Parathyroid adenoma (tissue), 2 donors: ENCODE measurements around the gene CACNB2.

Experiments
- H2AFZ ChIP-seq: fragments of 300-600 bp; sonication (generic); one replicate; pipeline ENCODE4 v1.7.0; 2017; ENCODE audit warnings: antibody characterized with exemption, mild to moderate bottlenecking
- H3K27ac ChIP-seq: fragments of 300-600 bp; sonication (generic); one replicate; pipeline ENCODE4 v1.7.0; 2017
- H3K27me3 ChIP-seq: fragments of 300-600 bp; sonication (generic); one replicate; pipeline ENCODE4 v1.7.0; 2017; ENCODE audit warnings: low read length; ENCODE audit not compliant: control insufficient read depth, insufficient read depth
- H3K36me3 ChIP-seq: fragments of 300-600 bp; sonication (generic); one replicate; pipeline ENCODE4 v1.7.0; 2017; ENCODE audit warnings: low read length; ENCODE audit not compliant: control insufficient read depth, insufficient read depth
- H3K4me1 ChIP-seq: fragments of 300-600 bp; sonication (generic); one replicate; pipeline ENCODE4 v1.7.0; 2017; ENCODE audit warnings: control low read depth
- H3K4me2 ChIP-seq: fragments of 300-600 bp; sonication (generic); one replicate; pipeline ENCODE4 v1.7.0; 2017; ENCODE audit warnings: low read length
- H3K4me3 ChIP-seq: fragments of 300-600 bp; sonication (generic); one replicate; pipeline ENCODE4 v1.7.0; 2017; ENCODE audit warnings: low read depth, low read length
- H3K79me2 ChIP-seq: fragments of 300-600 bp; sonication (generic); one replicate; pipeline ENCODE4 v1.7.0; 2017; ENCODE audit warnings: control low read depth
- H3K9ac ChIP-seq: fragments of 300-600 bp; sonication (generic); one replicate; pipeline ENCODE4 v1.7.0; 2017; ENCODE audit warnings: mild to moderate bottlenecking
- H3K9me3 ChIP-seq: fragments of 300-600 bp; sonication (generic); one replicate; pipeline ENCODE4 v1.7.0; 2017; ENCODE audit warnings: low read length; ENCODE audit not compliant: control insufficient read depth
- TF ChIP-seq, protein P1 (sequence below): fragments of 300-600 bp; sonication (generic); IDR thresholded peaks from one replicate; pipeline ENCODE4 v1.7.0; 2017; ENCODE audit warnings: antibody characterized with exemption, mild to moderate bottlenecking
- donor health status: primary hyperparathyroidism.

The CACNB2 gene

DNA sequence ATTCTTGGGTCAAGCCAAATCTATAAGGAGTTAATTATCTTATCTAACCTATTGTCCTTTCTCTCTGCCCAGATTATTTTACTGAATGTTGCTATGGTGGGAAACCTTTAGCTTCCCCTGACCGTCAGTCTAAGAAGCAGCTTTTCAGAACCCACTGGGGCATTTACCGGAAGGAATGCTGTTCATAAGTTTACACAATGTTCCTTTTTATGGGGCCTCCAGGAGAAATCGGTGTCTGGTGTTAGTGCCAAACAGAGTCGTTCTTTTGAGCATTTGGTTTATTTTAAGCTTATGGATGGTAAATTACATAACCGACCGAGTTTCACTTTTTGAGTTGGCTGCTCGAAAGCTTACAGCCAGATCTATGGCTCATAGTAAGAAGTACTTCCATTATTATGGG, 111.9 kb downstream of the CACNB2 start:
- H3K9ac ChIP-seq = no peak overlapping the region
- no peak overlapping the region for H3K4me2 ChIP-seq
- no peaks in the 10 kb centered on the region for H3K27me3 ChIP-seq
- H3K9me3 ChIP-seq = no peaks in the 10 kb centered on the region
- no peaks in the 10 kb centered on the region for H3K36me3 ChIP-seq
- TF ChIP-seq, protein P1, sequence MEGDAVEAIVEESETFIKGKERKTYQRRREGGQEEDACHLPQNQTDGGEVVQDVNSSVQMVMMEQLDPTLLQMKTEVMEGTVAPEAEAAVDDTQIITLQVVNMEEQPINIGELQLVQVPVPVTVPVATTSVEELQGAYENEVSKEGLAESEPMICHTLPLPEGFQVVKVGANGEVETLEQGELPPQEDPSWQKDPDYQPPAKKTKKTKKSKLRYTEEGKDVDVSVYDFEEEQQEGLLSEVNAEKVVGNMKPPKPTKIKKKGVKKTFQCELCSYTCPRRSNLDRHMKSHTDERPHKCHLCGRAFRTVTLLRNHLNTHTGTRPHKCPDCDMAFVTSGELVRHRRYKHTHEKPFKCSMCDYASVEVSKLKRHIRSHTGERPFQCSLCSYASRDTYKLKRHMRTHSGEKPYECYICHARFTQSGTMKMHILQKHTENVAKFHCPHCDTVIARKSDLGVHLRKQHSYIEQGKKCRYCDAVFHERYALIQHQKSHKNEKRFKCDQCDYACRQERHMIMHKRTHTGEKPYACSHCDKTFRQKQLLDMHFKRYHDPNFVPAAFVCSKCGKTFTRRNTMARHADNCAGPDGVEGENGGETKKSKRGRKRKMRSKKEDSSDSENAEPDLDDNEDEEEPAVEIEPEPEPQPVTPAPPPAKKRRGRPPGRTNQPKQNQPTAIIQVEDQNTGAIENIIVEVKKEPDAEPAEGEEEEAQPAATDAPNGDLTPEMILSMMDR = no peak
- no peaks in the 10 kb centered on the region for H3K4me1 ChIP-seq
- no peak overlapping the region for H3K27ac ChIP-seq
- H3K4me3 ChIP-seq = no peak overlapping the region
- H3K79me2 ChIP-seq = no peaks in the 10 kb centered on the region
- H2AFZ ChIP-seq = no peak overlapping the region

DNA sequence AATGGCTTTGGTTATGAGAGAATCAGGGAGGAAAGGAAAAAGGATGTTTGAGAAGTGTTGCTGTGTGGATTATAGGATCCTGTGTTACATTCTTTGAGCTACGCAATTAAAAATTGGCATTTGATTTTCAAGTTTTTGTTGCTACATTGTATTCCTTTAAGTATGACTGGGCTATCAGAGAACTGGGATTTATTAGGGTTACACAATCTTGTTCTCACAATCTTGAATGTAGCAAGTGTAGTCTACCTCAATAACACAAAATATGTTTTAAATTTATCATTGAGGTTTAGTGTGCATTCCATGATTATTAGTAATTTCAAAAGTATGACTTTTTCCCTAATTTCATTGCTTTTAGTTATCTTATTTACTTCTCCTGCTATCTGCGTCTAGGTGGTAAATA, 113.9 kb downstream of the CACNB2 start:
- no peaks in the 10 kb centered on the region for H3K27me3 ChIP-seq
- H3K4me2 ChIP-seq = no peak overlapping the region
- no peak overlapping the region for H3K9ac ChIP-seq
- TF ChIP-seq, protein P1 = no peak
- H3K79me2 ChIP-seq = no peaks in the 10 kb centered on the region
- H3K4me3 ChIP-seq = no peak overlapping the region
- no peaks in the 10 kb centered on the region for H3K9me3 ChIP-seq
- H3K36me3 ChIP-seq = no peaks in the 10 kb centered on the region
- H3K4me1 ChIP-seq = no peaks in the 10 kb centered on the region
- no peak overlapping the region for H3K27ac ChIP-seq
- no peak overlapping the region for H2AFZ ChIP-seq

DNA sequence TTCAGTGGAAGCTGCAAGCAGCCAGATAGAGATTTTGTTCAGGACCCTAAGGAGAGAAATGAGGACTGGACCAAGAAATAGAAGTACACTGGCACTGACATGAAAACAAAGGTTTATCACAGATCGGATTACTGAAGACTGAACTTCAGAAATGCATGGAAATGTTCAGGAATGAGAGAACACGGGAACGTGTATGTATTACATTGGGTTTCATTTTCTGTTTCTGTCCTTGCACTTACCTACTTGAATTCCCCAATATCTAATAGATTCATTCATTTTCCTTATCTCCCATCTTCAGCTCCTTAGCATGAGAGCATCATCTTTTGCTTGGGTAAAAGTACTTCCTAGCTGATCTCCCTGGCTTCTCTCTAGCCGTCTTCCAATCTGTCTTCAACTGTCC, 114.5 kb downstream of the CACNB2 start:
- H3K9me3 ChIP-seq = no peaks in the 10 kb centered on the region
- H3K27ac ChIP-seq = no peak overlapping the region
- no peaks in the 10 kb centered on the region for H3K4me1 ChIP-seq
- no peak overlapping the region for H3K9ac ChIP-seq
- H3K4me2 ChIP-seq = no peak overlapping the region
- H3K79me2 ChIP-seq = no peaks in the 10 kb centered on the region
- H3K27me3 ChIP-seq = no peaks in the 10 kb centered on the region
- H2AFZ ChIP-seq = no peak overlapping the region
- TF ChIP-seq, protein P1 = no peak
- no peaks in the 10 kb centered on the region for H3K36me3 ChIP-seq
- no peak overlapping the region for H3K4me3 ChIP-seq

DNA sequence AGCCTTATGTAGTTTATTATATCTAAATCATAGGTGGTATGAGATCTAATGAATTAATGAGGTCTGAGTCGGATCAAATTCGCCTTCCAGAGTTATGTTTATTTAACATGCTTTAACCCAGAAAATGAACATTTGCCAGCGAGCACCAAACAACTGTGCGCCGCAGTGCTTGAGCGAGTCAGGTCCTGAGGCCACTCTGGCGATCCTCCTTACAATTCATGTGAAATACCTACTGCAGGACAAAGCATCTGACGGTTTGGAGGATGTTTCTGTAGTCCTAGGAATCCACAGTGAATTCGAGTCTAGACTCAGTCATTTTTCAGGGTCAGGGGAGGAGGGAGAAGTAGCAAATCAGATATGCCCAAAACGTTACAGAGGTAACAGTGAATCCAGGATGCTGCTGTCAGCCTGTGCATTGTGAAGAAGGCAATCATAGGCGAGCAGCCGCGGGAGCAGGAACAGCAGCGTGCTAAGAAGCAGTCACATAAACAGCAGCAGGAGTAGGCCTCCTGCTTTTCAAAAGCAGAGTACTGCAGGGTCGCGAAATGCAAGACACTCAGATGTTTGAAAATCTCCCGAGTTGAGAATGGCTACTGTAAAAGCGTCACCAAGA, 120.2 kb downstream of the CACNB2 start:
- Histone ChIP-seq H3K36me3 (no peaks in the 10 kb centered on the region), H3K4me3 (no peak overlapping the region), H3K4me1 (no peaks in the 10 kb centered on the region), H3K27ac (no peak overlapping the region), H3K4me2 (no peak overlapping the region), H3K27me3 (no peaks in the 10 kb centered on the region), H3K79me2 (no peaks in the 10 kb centered on the region), H3K9me3 (no peaks in the 10 kb centered on the region), H3K9ac (no peak overlapping the region), H2AFZ (no peak overlapping the region)
- TF ChIP-seq, protein P1 = no peak

DNA sequence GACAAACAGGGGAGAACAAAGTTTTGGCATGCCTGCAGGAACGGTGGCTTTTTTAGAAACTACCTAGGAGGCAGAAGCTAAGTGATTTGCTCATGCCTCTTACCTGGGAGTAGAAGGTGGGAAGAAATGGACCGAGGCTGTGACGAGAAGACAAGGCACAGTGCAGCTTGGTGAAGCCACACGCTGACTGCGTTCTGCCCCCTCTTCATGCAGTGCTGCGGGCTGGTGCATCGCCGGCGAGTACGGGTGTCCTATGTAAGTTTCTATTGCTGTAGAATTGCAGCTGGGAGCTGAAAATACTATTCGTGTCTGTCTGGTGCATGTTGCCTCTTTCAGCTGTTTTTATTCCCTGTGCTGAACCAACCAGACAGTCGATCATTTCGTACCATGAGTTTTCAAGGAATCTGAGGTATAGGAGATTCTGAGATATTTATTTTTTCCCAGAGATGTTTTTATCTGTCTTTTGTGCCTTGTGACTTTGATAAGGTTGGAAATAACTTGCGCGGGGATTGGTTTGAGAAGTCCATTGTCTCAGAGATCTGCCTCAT, 120.9 kb downstream of the CACNB2 start:
- Histone ChIP-seq H2AFZ (no peak overlapping the region), H3K4me1 (no peaks in the 10 kb centered on the region), H3K27ac (no peak overlapping the region), H3K27me3 (no peaks in the 10 kb centered on the region), H3K4me3 (no peak overlapping the region), H3K79me2 (no peaks in the 10 kb centered on the region), H3K9me3 (no peaks in the 10 kb centered on the region), H3K4me2 (no peak overlapping the region), H3K9ac (no peak overlapping the region), H3K36me3 (no peaks in the 10 kb centered on the region)
- TF ChIP-seq, protein P1 = no peak
